SKM-1 (cell line): Measurements from ENCODE around the gene STIP1.

Experiments used
- DNase-seq: peaks from one replicate; lab custom pipeline; 2025; ENCODE audit not compliant: unreplicated experiment; lab: John Stamatoyannopoulos, UW

Gene STIP1

GRCh38 chr11:64185693-64186491, at the start of gene STIP1:
TSS of gene STIP1 (plus strand) at chr11:64186171. CDS start at chr11:64186262, 91 bp downstream.
- DNase-seq = peak; percentile 100

GRCh38 chr11:64136765-64137441, 49.1 kb upstream of the STIP1 start:
- no peak for DNase-seq

DNA sequence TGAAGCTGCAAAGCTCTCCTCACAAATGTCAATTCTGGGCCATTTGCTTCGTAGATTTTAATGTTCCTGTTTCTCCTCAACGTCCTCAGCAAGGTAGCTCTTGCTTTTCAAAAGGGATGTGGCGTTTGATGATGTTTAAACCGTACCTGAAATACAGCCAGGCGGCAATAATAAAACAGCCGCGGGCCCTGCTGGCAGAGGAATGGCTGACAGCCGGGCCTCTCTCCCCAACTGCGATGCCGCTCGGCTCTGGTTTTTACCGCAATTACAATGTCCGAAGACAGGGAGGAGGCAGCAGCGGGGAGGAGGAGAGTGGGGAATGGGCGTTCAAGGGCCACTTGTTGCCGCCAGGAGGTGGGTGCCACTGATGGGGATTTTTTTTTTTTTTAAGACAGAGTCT, 47.6 kb upstream of the STIP1 start:
- DNase-seq = no peak

DNA sequence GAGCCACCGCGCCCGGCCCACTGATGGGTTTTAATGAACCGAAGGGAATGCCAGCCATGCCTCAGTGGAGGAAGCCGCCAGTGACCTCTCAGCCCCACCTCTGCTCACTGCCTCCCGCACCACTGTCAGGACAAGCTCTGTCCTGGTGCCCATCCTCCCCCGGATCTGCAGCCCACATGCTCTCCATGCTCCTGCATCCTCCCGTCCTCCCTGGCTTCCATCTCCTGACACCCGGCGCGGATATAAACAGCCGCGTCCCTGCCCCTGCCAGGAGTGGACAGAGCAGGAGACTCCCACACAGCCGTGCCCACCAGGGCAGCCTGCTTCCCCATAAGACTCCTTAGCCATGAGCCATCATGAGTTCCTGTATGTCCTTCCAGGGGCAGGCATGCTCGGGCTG, 46.9 kb upstream of the STIP1 start:
- no peak for DNase-seq

DNA sequence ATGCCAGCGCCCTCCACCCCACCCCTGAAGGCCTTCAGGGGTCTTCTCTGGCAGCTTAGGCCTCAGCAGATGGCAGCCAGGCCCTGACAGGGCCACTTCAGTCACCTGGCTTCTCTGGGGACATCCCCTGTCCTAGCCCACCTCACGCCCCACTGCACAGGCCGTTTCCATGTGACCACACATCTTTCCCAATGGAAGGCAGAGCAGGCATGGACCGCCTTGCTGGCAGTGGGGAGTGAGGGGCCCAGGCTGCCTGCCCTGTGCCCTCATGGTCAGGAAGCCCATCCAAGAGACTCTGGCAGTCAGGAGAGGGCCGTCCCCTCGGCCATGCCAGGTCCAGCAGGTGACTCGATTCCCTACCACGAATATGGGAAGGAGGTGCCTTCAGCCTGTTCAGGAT, 45.9 kb upstream of the STIP1 start:
- DNase-seq = no peak

- DNase-seq = no peak
Measured at GRCh38 chr11:64141081-64141783, 44.7 kb upstream of the STIP1 start.

GRCh38 chr11:64144587-64145472, 41.1 kb upstream of the STIP1 start:
- no peak for DNase-seq

DNA sequence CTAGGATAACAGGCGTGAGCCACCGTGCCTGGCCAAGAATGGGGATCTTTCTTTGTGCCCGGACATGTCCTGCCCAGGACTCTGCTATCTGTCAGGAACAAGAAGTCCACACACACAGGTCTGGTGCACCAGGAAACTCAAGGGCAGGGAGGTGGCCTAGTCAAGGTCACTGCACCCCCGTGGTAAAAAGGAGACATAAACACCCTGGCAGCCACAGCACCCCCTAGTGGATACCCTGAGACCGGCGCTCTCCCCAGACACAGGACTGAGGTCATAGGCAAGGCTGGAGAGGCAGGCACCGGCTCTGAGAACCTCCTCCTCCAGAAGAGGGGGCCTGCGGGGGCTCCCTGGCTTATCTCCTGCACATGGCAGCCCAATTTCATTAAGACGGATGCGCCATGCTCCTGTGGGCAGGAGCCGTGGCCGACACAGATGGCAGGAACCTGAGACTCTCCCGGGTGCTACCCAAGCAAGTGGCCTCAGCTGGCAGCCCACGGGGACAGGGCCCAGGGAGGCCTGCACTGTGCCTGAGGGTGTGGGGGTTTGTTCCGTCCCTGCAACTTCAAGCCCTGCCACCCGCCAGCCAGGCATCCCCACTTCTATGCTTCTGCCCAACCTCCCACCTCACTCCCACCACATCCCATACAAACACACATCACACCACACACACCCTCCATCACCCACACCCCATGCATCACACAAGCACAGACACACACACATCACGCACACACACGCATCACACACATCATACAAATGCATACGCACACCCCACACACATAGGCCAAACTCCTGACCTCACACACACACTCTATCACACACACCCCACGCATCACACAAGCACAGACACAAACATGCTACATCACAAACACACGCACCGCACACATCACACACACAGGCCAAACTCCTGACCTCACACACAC, 39.7 kb upstream of the STIP1 start:
- peak; percentile 44 for DNase-seq

GRCh38 chr11:64148226-64148916, 37.6 kb upstream of the STIP1 start:
- peak; percentile 6 for DNase-seq

DNA sequence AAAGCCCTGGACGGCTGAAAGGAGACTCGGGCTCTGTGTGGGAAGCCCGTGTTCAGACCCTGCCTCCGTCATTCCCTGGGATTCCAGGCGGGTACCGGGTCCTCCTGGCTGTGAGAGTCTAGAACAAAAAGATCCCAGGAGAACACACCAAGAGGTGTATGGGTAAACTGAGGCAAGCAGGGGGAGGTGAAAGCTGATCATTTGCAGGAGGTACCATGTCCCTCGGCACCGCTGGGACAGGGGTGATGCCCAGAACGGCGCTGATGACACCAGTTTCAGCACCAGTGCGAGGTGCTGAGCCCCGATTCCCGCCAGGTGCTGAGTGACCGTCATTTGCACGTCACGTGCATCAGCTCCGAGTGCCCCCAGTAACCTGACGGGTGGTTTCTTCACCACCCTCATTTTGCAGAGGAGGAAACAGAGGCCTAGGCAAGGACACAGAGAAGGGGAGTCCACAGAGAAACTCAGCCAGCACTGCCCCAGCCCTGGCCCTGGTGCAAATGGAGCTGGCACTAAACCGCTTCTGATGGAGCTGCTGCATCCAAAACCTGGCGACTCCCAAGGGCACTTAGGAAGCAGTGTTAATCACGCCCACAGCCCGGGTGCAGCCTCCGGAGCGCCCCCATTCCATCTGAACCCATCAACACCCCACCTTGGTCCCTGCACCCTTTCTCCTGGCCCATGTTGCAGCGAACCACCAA, 36.9 kb upstream of the STIP1 start:
- no peak for DNase-seq

GRCh38 chr11:64150051-64150450, 35.9 kb upstream of the STIP1 start:
- DNase-seq = no peak

GRCh38 chr11:64150481-64151239, 35.3 kb upstream of the STIP1 start:
- no peak for DNase-seq

- no peak for DNase-seq
Measured at GRCh38 chr11:64151337-64151736, 34.6 kb upstream of the STIP1 start.

DNA sequence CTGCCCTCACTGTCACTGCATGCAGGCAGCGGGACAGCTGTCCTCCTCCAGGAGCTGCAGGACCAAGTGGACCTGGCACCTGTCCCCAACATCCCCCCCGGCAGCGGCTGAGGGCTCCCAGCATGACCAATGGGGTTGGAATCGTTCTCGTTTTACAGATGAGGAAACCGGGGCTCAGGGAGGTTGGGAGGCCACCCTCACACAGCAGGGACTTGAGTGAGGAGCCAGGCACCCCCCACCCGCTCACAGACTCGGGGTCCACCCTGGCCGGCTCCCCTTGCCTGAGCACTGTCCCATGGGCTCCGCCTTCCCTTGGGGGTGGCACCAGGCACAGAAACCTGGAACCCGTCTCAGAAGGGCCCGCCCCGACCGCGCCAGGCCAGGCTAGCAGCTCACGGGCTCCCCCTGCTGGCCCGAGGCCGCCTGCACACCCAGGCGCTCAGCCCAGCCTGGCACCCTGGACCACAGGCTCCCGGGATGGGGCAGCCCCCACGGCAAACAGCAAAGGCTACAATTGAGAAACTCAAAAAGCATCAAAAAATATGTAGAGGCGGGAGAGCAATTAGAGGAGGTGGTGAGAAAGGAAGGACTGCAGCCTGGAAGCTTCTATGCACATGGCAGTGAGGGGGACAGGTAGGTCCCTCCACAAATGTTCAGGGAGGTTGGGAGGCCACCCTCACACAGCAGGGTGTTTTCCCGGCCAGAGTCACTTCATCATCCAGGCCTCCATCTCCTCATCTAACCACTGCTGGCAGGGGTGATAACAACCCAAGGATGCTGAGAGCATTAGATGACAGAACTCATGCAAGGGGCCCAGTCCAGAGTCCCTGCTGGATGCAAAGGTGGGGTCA, 32.9 kb upstream of the STIP1 start:
- peak; percentile 40 for DNase-seq

- DNase-seq = no peak
Measured at GRCh38 chr11:64153812-64154211, 32.2 kb upstream of the STIP1 start.

DNA sequence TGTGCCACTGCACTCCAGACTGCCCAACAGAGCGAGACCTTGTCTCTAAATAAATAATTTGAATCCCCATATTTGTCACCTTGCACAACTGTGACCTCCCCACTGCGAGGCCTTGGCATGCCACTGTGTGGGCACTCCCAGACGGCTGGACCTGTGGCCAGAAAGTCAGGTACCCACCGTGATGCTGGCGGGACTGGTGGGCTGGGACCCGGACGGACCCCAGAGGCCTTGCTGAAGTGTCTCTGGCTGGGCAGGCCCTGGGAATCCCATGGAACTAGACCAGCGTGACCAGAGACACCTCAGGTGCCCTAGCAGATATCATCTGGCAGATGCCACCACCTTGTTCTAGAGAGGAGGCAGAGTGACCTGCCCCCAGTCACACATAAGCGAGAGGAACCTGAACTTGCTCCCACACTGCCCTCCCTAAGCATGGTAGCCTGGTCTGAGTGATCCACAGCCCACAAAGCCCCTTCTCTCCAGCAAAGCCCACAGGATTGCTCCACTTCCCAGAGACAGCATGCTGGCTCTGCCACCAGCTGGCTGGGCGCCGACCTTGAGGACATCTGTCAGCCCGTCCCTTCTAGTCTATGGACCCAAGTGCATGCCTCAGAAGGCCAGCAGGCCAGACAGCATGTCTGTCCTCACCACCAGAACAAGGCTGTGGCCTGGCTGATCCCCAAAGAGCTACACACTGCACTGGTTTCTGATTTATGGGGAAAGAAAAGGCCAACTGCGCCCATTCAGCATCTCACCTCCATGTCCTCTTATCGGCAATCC, 29.5 kb upstream of the STIP1 start:
- no peak for DNase-seq
